BLaER1 (cell line): Measurements from ENCODE around the gene SLC25A45.
A peak's percentile ranks its signal among the peaks of the same experiment; 100 is the strongest.

Experiments used
- H3K27ac ChIP-seq: shearing (Covaris generic); formaldehyde crosslinking; 2 replicates; pipeline ENCODE4 v1.8.1; 2022
- H3K27me3 ChIP-seq: shearing (Covaris generic); formaldehyde crosslinking; 2 replicates; pipeline ENCODE4 v1.8.1; 2022
- H3K36me3 ChIP-seq: shearing (Covaris generic); formaldehyde crosslinking; 2 replicates; pipeline ENCODE4 v1.8.1; 2022
- H3K4me1 ChIP-seq: shearing (Covaris generic); formaldehyde crosslinking; 2 replicates; pipeline ENCODE4 v1.8.1; 2022
- H3K4me2 ChIP-seq: shearing (Covaris generic); formaldehyde crosslinking; 2 replicates; pipeline ENCODE4 v1.8.1; 2022
- H3K4me3 ChIP-seq: shearing (Covaris generic); formaldehyde crosslinking; 2 replicates; pipeline ENCODE4 v1.8.1; 2022
- H3K9ac ChIP-seq: shearing (Covaris generic); formaldehyde crosslinking; 2 replicates; pipeline ENCODE4 v1.8.1; 2022
- H3K9me3 ChIP-seq: shearing (Covaris generic); formaldehyde crosslinking; 2 replicates; pipeline ENCODE4 v1.8.1; 2022
- H4K20me1 ChIP-seq: shearing (Covaris generic); formaldehyde crosslinking; 2 replicates; pipeline ENCODE4 v1.8.1; 2022
- Cebpa-rat ChIP-seq: shearing (Covaris generic); IDR thresholded peaks from 2 replicates; pipeline ENCODE4 v1.8.1; 2022

Gene SLC25A45, protein sequence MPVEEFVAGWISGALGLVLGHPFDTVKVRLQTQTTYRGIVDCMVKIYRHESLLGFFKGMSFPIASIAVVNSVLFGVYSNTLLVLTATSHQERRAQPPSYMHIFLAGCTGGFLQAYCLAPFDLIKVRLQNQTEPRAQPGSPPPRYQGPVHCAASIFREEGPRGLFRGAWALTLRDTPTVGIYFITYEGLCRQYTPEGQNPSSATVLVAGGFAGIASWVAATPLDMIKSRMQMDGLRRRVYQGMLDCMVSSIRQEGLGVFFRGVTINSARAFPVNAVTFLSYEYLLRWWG

DNA sequence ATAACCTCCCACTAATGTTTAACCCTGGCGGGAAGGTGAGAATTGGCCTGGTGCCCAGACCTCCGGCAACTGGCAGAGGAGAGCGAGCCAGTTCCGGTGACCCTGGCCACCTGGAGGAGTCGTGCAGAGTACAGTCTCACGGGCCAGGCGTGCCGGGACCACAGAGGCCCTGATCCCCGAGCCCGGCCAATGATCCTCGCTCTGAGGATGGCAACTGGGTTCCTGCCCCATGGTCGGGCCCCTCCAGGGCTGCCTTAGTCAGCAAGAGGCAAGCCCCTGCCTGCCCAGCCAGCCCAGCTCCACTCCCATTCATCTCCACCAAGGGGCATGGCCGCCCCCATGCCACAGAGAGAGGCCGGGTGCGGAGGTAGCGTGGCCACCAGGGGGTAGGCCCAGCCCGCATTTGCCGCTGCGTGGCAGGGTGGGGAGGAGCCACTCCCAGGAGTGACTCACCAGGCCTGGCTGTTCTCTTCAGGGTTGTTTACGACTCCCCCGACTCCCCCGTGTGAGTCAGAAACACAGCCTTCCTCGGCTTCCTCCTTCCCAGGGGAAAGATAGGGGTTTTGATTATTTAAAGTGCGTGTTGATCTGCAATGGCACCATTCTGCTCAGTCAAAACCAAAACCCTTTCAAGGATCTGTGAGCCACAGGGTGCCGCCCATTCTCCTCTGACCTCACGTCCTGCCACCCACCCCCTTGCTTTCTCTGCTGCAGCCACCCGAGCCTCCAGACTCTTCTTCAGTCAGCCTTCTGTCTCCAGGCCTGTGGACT is at the start of gene SLC25A45:
Gene SLC25A45, minus strand, starts transcription at position 614 of the 771 bp plus-strand sequence. CDS start 695 bp downstream, outside the sequence.
- Histone ChIP-seq H3K27ac (peak within 1 kb of the TSS; percentile 94), H3K36me3 (no peaks in the 10 kb centered on the region), H3K4me2 (peak within 1 kb of the TSS; percentile 99), H4K20me1 (no peaks in the 10 kb centered on the region), H3K27me3 (no peaks in the 10 kb centered on the region), H3K4me3 (peak within 1 kb of the TSS; percentile 70), H3K9ac (peak within 1 kb of the TSS; percentile 91), H3K9me3 (no peaks in the 10 kb centered on the region), H3K4me1 (peaks cover 90% of the 10 kb centered on the region)
- TF ChIP-seq Cebpa-rat: no peak

DNA sequence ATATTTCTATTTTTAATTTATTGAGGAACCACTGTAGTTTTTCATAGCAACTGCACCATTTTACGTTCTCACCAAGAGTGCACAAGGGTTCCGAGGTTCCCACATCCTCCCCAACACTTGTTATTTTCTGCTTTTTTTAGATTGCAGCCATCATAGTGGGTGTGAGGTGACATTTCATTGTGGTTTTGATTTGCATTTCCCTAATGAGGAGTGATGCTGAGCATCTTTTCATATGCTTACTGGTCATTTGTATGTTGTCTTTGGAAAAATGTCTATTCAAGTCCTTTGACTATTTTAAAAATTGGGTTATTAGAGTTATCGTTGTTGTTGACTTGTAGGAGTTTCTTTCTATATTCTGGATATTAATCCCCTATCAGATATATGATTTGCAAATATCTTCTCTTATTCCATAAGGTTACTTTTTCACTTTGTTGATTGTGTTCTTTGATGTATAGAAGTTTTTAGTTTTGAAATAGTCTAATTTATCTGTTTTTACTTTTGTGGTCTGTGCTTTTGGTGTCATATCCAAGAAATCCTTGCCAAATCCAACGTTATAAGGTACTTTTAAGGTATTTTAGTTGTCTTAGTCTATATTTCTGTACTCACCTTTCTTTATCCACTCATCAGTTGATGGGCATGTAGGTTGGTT is 49.1 kb upstream of the SLC25A45 start:
- H3K9ac ChIP-seq: no peak overlapping the region
- H4K20me1 ChIP-seq: peaks cover 100% of the 10 kb centered on the region
- H3K4me2 ChIP-seq: peak overlapping the region; percentile 94
- H3K9me3 ChIP-seq: no peaks in the 10 kb centered on the region
- H3K27ac ChIP-seq: no peak overlapping the region
- no peak overlapping the region for H3K4me3 ChIP-seq
- peaks cover 95% of the 10 kb centered on the region for H3K4me1 ChIP-seq
- no peak for TF ChIP-seq Cebpa-rat
- H3K27me3 ChIP-seq: no peaks in the 10 kb centered on the region
- H3K36me3 ChIP-seq: peaks cover 40% of the 10 kb centered on the region

DNA sequence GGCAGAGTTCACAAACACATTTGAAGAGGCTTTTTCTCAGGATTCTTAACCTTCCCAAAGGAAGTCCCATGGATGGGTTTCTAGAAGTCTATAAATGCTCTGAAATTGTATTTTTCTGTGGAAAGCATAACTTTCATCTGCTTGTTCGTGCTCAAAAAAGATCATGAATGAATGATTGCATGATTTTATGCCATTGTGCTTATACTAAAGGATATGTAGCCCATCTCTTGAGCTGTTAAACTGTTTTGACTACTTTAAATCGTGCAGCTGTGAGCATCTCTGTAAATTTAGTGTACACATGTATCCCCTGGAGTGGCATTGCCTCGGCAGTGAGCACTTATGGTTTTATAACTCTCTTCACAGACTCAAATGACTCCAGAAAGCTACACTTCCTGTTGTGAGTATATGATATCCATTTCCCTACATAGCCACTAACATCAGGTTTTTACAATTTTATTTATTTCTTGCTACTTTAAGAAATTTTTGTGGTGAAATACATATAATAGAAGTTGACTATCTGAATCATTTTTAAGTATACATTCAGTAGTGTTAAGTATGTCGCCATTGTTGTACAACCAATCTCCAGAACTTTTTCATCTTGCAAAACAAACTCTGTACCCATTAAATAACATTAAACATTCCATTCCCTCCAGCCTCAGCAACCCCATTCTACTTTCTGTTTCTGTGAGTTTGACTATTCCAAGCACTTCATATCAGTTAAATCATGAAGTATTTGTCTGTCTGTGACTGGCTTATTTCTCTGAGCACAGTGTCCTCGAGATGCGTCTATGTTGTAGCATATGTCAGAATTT is 48.2 kb upstream of the SLC25A45 start:
- Histone ChIP-seq H3K4me3 (peak overlapping the region; percentile 90), H3K27ac (peak overlapping the region; percentile 60), H3K9me3 (no peaks in the 10 kb centered on the region), H4K20me1 (peaks cover 100% of the 10 kb centered on the region), H3K27me3 (no peaks in the 10 kb centered on the region), H3K9ac (peak overlapping the region; percentile 99), H3K4me2 (peak overlapping the region; percentile 94), H3K36me3 (peaks cover 33% of the 10 kb centered on the region), H3K4me1 (peaks cover 91% of the 10 kb centered on the region)
- TF ChIP-seq Cebpa-rat: no peak

DNA sequence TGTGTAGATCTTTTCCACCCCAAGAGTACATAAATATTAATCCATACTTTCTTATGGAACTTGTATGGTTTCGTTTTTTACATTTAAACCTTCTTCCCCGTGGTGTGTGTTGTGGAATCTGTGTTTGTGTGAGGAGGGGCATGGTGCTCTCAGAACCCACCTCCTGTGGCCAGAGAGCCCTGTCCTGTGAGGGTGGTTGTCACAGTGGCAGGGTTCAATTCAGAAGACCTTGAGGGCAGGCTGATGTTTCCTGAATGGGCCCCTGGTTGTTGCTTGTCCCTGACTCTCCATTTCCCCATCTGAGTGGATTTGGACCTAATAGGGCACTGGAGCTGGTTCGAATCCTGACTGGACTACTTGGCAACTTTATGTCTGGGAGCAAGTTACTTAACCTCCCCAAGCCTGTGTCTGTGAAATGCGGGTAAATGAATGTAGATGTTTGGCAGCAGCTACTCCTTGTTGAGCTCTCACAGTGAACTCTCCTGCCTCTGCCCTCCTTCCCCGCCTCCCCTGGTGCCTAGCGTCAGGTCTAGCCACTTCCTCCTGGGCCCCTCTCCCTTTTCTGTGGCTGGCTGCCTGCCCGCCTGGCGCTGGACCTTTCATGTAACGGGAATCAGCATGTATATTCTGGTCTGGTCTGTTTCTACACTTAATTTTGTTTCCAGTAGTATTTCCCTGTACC is 47.4 kb upstream of the SLC25A45 start:
- Histone ChIP-seq H3K36me3 (peaks cover 25% of the 10 kb centered on the region), H3K4me2 (peak overlapping the region; percentile 94), H3K27ac (peak overlapping the region; percentile 60), H4K20me1 (peaks cover 100% of the 10 kb centered on the region), H3K4me1 (peaks cover 85% of the 10 kb centered on the region), H3K9ac (peak overlapping the region; percentile 99), H3K4me3 (peak overlapping the region; percentile 90), H3K27me3 (no peaks in the 10 kb centered on the region), H3K9me3 (no peaks in the 10 kb centered on the region)
- no peak for TF ChIP-seq Cebpa-rat

DNA sequence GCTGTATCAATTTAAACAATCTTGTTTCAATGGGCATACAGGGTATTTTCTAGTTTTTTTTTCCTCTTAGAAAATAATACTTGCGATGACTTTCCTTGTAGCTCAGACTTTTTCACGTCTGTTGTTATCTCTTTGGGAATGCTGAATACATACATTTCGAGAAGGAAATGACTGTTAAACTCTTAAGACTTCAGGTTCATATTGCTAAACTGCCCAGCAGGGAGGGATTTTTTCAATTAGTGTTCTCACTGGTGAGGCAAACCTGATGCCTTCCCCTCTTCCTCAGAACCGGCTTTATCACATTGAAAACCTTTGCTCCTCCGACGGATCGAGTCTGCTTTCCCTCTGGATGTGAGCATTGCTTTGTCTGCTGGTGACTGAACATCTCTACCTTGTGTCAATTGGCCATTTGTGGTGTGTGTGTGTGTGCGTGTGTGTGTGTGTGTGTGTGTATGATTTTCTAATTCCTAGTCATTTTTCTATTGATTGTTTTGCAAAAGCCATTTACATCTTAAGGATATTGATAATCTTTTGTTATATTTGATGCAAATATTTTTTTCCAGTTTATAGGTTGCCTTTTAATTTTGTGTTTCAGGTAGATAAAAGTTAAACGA is 46.7 kb upstream of the SLC25A45 start:
- H3K9ac ChIP-seq: peak overlapping the region; percentile 99
- H3K4me3 ChIP-seq: peak overlapping the region; percentile 90
- peak overlapping the region; percentile 60 for H3K27ac ChIP-seq
- peaks cover 78% of the 10 kb centered on the region for H3K4me1 ChIP-seq
- peak overlapping the region; percentile 94 for H3K4me2 ChIP-seq
- H4K20me1 ChIP-seq: peaks cover 100% of the 10 kb centered on the region
- no peak for TF ChIP-seq Cebpa-rat
- no peaks in the 10 kb centered on the region for H3K27me3 ChIP-seq
- H3K36me3 ChIP-seq: peaks cover 18% of the 10 kb centered on the region
- no peaks in the 10 kb centered on the region for H3K9me3 ChIP-seq

DNA sequence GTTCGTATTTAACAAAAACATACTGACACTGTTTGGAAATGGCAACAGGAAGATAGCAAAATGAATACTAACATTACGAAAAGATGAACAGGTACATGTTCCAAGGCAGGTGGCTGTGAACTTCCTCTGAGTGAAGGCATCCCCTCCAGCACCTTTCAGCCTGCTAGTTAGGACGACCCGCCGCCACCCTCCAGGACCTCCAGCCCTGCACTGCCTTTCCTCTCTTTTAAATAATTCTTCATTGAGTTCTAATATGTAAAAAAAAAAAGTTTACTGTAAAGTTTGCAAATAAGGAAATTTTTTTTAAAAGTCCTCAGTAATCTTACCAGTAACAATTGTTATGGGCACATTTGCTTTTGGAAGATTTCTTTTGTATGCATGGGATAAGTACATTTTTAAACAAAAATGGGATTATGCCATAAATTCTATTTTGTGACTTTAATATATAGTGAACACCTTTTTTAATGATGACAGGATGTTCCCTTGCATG is 46.2 kb upstream of the SLC25A45 start:
- Histone ChIP-seq H3K36me3 (peaks cover 14% of the 10 kb centered on the region), H3K27me3 (no peaks in the 10 kb centered on the region), H3K4me3 (peak overlapping the region; percentile 90), H3K4me1 (peaks cover 73% of the 10 kb centered on the region), H3K9me3 (no peaks in the 10 kb centered on the region), H3K4me2 (peak overlapping the region; percentile 94), H3K9ac (peak overlapping the region; percentile 99), H3K27ac (no peak overlapping the region), H4K20me1 (peaks cover 100% of the 10 kb centered on the region)
- no peak for TF ChIP-seq Cebpa-rat

DNA sequence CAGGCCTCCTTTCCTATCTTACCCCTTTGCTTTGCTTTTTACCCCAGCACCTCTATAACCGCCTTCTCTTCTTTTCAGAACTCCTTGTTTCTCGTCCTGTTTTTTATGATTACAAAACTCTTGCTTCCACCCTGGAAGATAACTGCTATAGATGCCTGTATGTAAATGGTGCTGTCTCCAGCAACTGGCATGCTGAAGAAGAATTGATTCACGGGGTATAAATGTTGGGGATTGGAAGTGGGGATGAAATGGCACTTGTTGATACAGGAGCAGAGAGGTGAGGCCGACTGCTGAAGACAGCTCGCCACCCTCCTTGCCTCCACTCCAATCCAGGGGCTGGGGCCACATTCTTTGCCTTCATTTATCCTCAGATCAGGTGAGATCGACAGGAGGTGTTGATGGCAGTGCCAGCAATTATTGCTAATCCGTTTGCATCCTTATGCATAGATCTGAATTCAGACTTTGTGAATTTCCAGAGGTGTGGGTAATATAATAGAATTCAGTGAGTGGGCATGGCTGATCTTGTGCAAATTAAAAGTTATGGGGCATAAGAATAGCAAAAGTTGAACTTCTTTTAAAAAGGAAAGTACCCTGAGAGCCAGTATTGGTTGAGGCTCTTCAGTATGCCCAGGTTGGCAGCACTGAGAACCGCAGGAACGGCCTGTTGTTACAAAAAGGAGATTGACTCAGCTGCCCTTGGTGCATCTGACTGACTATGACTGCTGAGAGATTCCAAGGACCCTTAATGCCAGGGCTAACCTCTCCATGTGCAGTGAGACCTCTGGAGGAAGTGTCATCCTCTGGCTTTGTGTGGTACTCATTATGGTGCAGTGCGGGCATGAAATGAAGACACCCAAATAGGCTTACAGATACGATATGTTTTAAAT is 45.5 kb upstream of the SLC25A45 start:
- Histone ChIP-seq H3K4me2 (peak overlapping the region; percentile 94), H3K4me3 (peak overlapping the region; percentile 90), H3K4me1 (peaks cover 68% of the 10 kb centered on the region), H3K36me3 (peaks cover 14% of the 10 kb centered on the region), H3K27ac (peak overlapping the region; percentile 99), H3K27me3 (no peaks in the 10 kb centered on the region), H3K9ac (peak overlapping the region; percentile 99), H3K9me3 (no peaks in the 10 kb centered on the region), H4K20me1 (peaks cover 100% of the 10 kb centered on the region)
- no peak for TF ChIP-seq Cebpa-rat
